ENCODE results near the gene STEAP1.
"Not testable (repeated sequence)": the region's sequence is repeated elsewhere in the genome, so short reads cannot be mapped to it uniquely, and the experiment has no call there.

The STEAP1 gene

GRCh38 chr7:90153943-90154771, at the start of gene STEAP1:
Gene STEAP1, plus strand, starts transcription at chr7:90154469. Its CDS starts 5,320 bp downstream, at chr7:90159789.
- peak; percentile 87 for DNase-seq (ENCODE audit: low read depth)

- not testable (repeated sequence) for DNase-seq (ENCODE audit: low read depth)
Measured at GRCh38 chr7:90114972-90115371, 39.3 kb upstream of the STEAP1 start.

GRCh38 chr7:90118551-90119177, 35.6 kb upstream of the STEAP1 start:
- not testable (repeated sequence) for DNase-seq (ENCODE audit: low read depth)

- DNase-seq (ENCODE audit: low read depth), result no peak
Measured at GRCh38 chr7:90119178-90119971, 34.9 kb upstream of the STEAP1 start.

- not testable (repeated sequence) for DNase-seq (ENCODE audit: low read depth)
Measured at GRCh38 chr7:90120205-90120604, 34.1 kb upstream of the STEAP1 start.

- DNase-seq (ENCODE audit: low read depth), result not testable (repeated sequence)
Measured at GRCh38 chr7:90131746-90132145, 22.5 kb upstream of the STEAP1 start.

- not testable (repeated sequence) for DNase-seq (ENCODE audit: low read depth)
Measured at GRCh38 chr7:90147079-90147960, 6.9 kb upstream of the STEAP1 start.

GRCh38 chr7:90149428-90149827, 4.8 kb upstream of the STEAP1 start:
- DNase-seq (ENCODE audit: low read depth), result not testable (repeated sequence)

- not testable (repeated sequence) for DNase-seq (ENCODE audit: low read depth)
Measured at GRCh38 chr7:90151884-90152283, 2.4 kb upstream of the STEAP1 start.

- peak; percentile 69 for DNase-seq (ENCODE audit: low read depth)
Measured at GRCh38 chr7:90152642-90153253, 1.5 kb upstream of the STEAP1 start.

GRCh38 chr7:90155206-90155605, 937 bp downstream of the STEAP1 start:
- no peak for DNase-seq (ENCODE audit: low read depth)

- not testable (repeated sequence) for DNase-seq (ENCODE audit: low read depth)
Measured at GRCh38 chr7:90157331-90157730, 3.1 kb downstream of the STEAP1 start.

GRCh38 chr7:90157761-90158350, 3.6 kb downstream of the STEAP1 start:
- DNase-seq (ENCODE audit: low read depth), result not testable (repeated sequence)

GRCh38 chr7:90163534-90163933, 9.3 kb downstream of the STEAP1 start:
- DNase-seq (ENCODE audit: low read depth), result no peak

GRCh38 chr7:90165724-90166123, 11.5 kb downstream of the STEAP1 start:
- DNase-seq (ENCODE audit: low read depth), result no peak

GRCh38 chr7:90166153-90166552, 11.9 kb downstream of the STEAP1 start:
- no peak for DNase-seq (ENCODE audit: low read depth)

- no peak for DNase-seq (ENCODE audit: low read depth)
Measured at GRCh38 chr7:90167361-90167760, 13.1 kb downstream of the STEAP1 start.

GRCh38 chr7:90169891-90170290, 15.6 kb downstream of the STEAP1 start:
- DNase-seq (ENCODE audit: low read depth), result no peak

- DNase-seq (ENCODE audit: low read depth), result no peak
Measured at GRCh38 chr7:90172121-90172520, 17.9 kb downstream of the STEAP1 start.

GRCh38 chr7:90172624-90173023, 18.4 kb downstream of the STEAP1 start:
- DNase-seq (ENCODE audit: low read depth), result no peak
